GM21619 (cell line): Measurements from ENCODE around the gene TJP2.

Experiments used
- ATAC-seq: cut with Tn5 transposase; IDR thresholded peaks from one replicate; pipeline ENCODE4 v1.9.1; 2021; ENCODE audit not compliant: unreplicated experiment

The TJP2 gene

DNA sequence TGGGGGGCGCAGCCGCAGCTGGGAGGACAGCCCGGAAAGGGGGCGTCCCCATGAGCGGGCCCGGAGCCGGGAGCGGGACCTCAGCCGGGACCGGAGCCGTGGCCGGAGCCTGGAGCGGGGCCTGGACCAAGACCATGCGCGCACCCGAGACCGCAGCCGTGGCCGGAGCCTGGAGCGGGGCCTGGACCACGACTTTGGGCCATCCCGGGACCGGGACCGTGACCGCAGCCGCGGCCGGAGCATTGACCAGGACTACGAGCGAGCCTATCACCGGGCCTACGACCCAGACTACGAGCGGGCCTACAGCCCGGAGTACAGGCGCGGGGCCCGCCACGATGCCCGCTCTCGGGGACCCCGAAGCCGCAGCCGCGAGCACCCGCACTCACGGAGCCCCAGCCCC, 47.0 kb downstream of the TJP2 start:
- ATAC-seq = no peak

DNA sequence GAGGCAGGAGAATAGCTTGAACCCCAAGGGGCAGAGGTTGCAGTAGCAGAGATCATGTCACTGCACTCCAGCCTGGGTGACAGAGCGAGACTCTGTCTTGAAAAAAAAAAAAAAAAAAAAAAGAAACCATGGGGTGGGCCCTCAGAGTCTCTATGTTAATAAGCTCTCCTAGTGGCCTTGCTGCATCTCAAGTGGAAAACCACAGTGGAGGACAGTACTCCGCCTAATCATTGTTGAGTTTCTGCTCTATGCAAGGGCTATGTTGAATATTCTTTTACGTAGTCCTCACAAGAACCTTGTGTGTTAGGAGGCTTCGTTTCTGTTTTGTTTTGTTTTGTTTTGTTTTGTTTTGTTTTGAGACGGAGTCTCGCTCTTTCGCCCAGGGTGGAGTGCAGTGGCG, 48.9 kb downstream of the TJP2 start:
- no peak for ATAC-seq

DNA sequence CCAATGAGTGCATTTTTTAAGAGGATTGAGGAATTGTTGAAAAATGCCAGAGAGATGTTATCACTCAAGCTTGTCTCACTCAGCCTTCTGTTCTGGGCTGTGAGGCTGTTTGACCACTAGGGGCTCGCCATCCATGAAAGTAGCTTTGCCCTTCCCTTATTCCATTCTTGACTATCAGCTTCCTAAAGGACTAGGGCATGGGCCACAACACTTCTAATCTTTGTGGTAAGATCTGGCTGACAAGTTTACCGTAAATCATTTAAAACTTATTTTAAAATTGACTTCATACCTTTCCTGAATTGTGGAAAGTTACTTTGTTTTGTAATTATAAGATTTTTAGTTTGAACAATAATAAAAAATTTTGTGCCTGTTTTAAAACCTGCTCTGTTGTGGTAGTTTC, 49.5 kb downstream of the TJP2 start:
- no peak for ATAC-seq

- no peak for ATAC-seq
Measured at GRCh38 chr9:69229367-69229766, 55.3 kb downstream of the TJP2 start.

DNA sequence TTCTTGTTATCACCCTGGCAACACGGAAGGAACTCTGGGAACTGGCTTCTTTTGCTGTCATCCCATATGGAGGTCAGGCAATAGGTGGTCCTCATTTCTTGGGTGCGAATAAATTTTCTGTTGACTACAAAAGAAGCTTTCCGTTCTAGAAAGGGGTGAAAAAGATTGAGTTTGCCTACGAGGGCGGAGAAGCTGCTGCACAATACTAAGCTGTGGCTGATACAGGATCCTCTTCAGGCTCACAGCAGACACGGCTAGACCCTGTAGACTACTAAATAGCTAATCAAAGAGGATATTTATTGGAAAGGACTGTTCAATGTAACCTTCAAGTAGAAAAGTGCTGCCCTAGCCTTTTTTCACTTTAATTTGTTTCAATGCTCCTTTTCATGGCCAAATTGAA, 58.1 kb downstream of the TJP2 start:
- ATAC-seq = no peak

DNA sequence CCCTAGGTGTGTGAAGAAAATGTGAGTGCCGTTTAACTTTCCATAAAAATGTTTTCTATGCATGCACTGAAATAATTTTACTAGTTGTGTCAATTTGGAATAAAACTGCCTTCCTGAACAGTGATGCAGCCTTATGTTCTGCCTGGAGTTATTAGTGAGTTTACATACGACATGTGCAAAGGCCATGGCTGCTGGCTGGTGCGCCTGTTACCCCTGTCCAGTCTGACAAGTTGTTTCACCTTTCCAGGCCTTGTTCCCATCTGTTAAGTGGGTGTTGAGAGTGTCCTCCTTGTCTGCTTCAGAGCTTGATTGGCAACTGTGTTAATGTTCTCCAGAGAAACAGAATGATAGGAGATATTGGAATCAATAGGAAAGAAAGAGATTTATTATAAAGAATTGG, 60.6 kb downstream of the TJP2 start:
- ATAC-seq = no peak

DNA sequence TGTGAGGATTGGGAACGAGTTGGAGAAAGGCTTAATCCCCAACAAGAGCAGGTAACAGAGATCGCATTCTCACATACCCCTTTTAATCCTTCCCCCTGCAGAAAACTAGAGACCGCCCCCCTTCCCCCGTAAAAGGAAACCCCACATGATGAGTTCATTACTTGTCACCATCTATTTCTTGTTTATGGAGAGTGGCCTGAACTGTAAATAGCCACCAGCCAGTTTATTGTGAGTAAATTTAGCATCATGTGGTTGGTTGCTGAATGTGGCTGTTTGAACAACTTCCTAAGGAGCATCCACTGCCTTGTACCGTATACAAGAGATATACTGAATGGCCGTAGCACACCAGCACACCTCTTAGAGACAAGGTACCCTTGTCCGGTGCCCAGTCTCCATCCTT, 62.1 kb downstream of the TJP2 start:
- ATAC-seq = no peak

DNA sequence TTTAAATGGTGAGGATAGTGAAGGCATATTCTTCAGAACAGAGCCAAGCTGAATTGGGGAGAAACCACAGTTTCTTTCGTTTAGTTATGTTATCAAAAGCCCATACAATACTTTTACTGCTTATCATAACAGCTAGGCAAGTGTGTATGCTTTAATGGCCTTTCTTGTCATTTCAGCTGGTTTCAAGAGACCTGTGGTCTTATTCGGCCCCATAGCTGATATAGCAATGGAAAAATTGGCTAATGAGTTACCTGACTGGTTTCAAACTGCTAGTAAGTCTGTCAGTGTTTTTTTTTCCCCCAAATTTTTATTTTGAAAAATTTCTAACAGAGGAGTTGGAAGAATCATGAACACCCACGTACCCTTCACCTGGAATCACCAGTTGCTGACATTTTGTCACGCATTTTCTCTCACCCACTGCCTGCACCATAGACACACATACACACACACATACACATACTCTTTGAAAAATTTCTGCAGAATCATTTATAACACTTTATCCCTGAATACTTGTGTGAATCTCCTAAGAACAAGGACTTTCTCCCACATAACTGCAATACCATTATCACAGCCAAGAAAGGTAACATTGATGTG, 63.7 kb downstream of the TJP2 start:
- no peak for ATAC-seq

- no peak for ATAC-seq
Measured at GRCh38 chr9:69243116-69243515, 69.0 kb downstream of the TJP2 start.

GRCh38 chr9:69246629-69247028, 72.6 kb downstream of the TJP2 start:
- ATAC-seq = no peak

GRCh38 chr9:69248005-69248404, 73.9 kb downstream of the TJP2 start:
- ATAC-seq = no peak

DNA sequence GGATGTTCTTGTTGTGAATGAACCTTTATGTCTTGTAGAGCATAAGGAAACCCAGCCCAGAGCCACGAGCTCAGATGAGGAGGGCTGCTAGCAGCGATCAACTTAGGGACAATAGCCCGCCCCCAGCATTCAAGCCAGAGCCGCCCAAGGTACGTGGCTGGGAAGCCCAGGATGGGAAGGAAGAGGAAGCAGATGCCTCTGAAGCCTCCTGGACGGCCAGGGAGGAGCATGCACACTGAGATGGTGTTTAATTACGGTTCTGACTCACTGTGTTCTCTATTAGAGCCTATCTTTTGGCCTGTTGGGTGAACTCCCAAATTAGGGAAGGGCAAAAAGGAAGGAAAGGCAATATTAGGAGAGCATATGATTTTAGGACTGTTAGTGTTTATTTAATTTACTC, 75.3 kb downstream of the TJP2 start:
- no peak for ATAC-seq

DNA sequence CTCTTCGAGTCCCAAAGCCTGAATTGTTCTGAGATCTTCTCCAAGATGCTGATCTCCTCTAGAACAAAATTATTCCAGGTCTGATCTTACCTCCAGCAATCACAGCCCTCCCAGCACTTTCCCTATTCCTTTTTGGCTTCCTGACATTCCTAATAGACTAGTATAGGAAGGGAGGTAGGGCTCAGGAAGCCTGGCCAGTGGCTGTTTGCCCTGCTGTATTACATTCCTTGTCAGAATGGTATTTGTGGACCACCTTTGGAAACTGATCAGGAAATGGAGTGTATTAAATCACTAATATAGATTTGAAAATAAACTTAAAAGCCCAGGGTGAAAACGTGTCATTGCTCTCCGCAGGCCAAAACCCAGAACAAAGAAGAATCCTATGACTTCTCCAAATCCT, 76.6 kb downstream of the TJP2 start:
- ATAC-seq = no peak

- ATAC-seq = no peak
Measured at GRCh38 chr9:69252436-69252835, 78.4 kb downstream of the TJP2 start.

DNA sequence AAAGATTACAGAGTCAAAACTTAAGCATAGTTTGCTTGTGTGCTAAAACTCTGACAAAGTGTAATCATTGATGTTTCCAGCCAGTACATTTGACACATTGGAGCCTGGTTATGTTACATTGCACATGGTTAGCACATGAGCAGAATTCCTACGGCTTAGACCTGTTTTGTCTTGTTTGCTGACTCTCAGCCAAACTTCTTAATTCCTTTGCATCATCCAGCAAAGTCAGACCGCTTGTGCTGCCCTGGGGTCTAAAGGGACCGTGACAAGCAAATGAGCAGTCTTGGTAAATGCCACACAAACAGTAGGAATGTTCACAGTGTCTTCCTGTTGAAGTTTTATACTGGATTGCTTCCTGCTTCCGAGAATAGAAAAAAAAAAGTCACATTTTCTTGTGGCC, 79.0 kb downstream of the TJP2 start:
- no peak for ATAC-seq

DNA sequence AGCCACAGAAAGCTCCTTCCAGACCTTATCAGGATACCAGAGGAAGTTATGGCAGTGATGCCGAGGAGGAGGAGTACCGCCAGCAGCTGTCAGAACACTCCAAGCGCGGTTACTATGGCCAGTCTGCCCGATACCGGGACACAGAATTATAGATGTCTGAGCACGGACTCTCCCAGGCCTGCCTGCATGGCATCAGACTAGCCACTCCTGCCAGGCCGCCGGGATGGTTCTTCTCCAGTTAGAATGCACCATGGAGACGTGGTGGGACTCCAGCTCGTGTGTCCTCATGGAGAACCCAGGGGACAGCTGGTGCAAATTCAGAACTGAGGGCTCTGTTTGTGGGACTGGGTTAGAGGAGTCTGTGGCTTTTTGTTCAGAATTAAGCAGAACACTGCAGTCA, 80.1 kb downstream of the TJP2 start:
- no peak for ATAC-seq

DNA sequence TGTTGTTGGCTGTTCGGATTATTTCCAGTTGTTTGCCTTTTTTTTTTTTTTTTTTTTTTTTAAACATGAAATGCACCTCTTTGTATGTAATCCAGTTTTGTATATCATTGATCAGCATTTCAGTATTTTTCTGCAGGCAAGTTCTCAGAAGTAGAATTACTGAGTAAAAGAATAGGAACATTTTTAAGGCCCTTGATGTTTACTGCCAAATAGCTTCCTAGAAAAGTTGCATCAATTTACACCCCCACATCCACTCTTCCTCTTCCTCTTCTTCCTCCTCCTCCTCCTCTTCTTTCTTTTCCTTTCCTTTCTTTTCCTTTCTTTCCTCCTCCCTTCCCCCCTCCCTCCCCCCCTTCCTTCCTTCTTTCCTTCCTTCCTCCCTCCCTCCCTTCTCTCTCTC, 81.5 kb downstream of the TJP2 start:
- ATAC-seq = no peak

DNA sequence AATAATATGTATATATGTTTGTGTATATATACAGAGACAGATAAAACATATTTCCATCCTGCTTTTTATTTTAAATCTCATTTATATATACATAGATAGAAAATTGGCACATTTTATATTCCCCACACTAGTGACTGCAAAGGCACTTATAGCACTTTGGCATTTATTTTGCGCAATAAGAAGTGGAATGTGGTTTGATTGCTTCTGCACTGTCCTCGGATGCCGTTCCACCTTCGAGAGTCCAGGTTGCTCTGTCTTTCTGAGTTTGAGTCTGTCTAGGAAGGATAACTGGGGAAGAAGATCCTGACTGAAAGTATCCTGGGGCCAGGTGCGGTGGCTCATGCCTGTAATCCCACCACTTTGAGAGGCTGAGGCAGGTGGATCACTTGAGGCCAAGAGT, 84.5 kb downstream of the TJP2 start:
- no peak for ATAC-seq

DNA sequence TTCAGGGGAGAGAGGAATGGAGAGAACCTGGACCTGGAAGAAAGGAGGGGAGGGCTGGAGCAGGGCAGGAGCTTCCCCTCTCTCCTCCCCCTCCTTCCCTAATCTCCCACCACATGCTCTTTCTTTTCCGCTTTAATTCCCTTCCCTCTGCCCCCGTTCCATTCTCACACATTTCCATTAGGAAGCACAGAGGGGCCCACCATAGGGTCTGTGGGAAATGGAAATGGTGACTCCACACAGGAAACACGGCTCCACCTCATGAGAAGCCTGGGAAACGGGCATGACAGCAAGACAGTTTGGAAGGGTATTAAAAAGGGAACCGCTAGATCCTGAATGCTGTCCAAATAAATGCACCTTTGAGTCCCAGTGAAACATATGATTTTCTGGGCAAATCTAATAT, 86.1 kb downstream of the TJP2 start:
- no peak for ATAC-seq

- no peak for ATAC-seq
Measured at GRCh38 chr9:69261636-69262035, 87.6 kb downstream of the TJP2 start.

DNA sequence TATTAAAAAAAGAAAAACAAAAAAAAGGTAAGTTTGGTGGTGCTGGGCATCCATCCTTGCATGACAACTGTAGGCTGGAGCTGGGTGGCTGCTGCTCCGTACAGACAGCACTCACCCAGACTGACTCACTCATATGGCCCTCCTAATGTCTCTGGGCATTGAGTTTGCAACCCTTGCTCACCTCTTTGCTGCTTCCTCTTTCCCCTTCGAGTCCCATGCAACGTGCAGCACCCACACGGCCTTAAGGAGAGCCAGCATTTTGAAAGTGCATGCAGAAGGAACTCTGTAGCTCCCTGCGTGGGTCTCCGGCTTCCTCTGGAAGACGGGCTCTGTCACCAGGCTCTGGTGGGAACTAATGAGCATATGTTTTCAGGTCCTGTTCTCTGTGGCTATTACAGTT, 90.4 kb downstream of the TJP2 start:
- ATAC-seq = no peak

DNA sequence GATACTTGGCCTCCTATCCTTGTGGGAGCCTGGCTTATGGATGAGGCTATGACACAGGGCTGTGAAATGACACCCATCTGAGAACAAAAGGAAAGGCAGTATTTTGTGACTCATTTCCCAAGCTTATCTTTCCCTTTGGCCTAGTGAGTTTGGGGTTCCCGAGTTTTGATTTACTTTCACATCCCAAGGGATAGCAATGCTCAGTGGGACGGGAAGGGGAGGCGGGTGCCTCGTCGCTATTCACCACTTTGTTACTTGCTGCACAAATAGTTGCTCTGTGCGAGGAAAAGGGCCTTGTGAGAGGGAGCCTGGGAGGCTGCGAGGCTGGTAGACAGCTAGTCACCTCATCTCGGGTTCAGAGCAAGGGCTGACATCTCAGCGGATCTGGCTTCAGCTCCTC, 91.8 kb downstream of the TJP2 start:
- ATAC-seq = no peak

DNA sequence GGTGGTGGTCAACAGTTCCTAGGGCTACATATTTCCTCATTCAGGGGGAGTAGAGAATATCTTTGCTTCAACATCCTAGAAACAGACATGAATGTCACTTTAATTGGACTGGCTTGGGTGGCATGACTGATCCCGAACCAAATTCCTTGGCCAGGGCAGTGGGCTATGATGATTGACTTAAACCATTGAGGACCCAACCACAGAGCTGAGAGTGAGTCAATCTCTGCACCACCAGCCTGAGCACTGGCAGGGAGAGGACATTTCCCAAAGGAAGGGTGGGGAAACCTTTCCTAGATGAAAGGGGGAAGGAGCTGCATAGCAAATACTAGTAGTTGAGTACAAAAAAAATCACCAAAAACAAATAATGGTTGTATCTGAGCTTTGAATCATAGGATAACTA, 98.1 kb downstream of the TJP2 start:
- no peak for ATAC-seq

DNA sequence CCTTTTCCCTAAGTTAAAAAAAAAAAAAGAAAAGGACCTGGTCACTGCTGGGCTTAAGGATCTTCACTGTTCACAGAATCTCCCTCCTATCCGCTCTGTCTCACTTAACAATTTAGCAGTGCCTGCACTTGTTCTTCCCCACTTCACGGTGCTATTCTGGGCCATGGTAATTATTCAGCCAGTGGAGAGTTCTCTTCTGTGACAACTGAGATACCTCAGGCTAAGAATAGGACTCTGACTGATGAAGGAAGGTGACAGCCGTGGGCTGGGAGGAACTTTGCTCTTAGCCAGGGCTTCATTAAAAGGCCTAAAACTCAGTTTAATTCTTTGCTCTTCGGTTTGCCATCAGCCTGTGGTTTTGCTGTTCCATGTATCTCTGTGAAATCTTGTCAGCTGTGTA, 99.1 kb downstream of the TJP2 start:
- ATAC-seq = no peak
